H9 (cell line): ENCODE results near the gene RPL29. TPM values are rescaled to one million over a fixed set of nuclear protein-coding genes. Genes with fewer than 3 reads are reported as not detected.
A peak's percentile ranks its signal among the peaks of the same experiment; 100 is the strongest.

ENCODE experiments used
- DNase-seq: peaks from one replicate; pipeline ENCODE4 v3.0.0-alpha.2; 2017
- H2AFZ ChIP-seq: one replicate; pipeline ENCODE4 v1.6.1; 2013; ENCODE audit warnings: mild to moderate bottlenecking, low read length, control low read depth, moderate library complexity
- H2AK5ac ChIP-seq: 2 replicates; pipeline ENCODE4 v1.6.1; 2013; ENCODE audit warnings: low read length, control low read depth, mixed read lengths; ENCODE audit not compliant: insufficient read length
- H2BK120ac ChIP-seq: one replicate; pipeline ENCODE4 v1.6.1; 2013; ENCODE audit warnings: low read depth, mild to moderate bottlenecking, low read length, control low read depth, inconsistent platforms; ENCODE audit not compliant: poor library complexity, severe bottlenecking
- H2BK12ac ChIP-seq: 2 replicates; pipeline ENCODE4 v1.6.1; 2013; ENCODE audit warnings: low read length, control low read depth, mixed read lengths, low read depth; ENCODE audit not compliant: insufficient read length
- H2BK15ac ChIP-seq: 2 replicates; pipeline ENCODE4 v1.6.1; 2013; ENCODE audit warnings: low read depth, low read length, control low read depth
- H2BK20ac ChIP-seq: one replicate; pipeline ENCODE4 v1.6.1; 2013; ENCODE audit warnings: low read depth, mild to moderate bottlenecking, low read length, control low read depth, inconsistent platforms; ENCODE audit not compliant: poor library complexity, severe bottlenecking
- H2BK5ac ChIP-seq: 2 replicates; pipeline ENCODE4 v1.6.1; 2013; ENCODE audit warnings: low read length, control low read depth, mixed read lengths; ENCODE audit not compliant: insufficient read length
- H3K14ac ChIP-seq: 2 replicates; pipeline ENCODE4 v1.6.1; 2013; ENCODE audit warnings: low read length, control low read depth; ENCODE audit not compliant: insufficient read depth
- H3K18ac ChIP-seq: 2 replicates; pipeline ENCODE4 v1.6.1; 2013; ENCODE audit warnings: low read depth, mild to moderate bottlenecking, mixed read lengths, low read length, control low read depth; ENCODE audit not compliant: insufficient read length
- H3K23ac ChIP-seq: 2 replicates; pipeline ENCODE4 v1.6.1; 2013; ENCODE audit warnings: low read length, control low read depth, mixed read lengths, low read depth; ENCODE audit not compliant: insufficient read length
- H3K23me2 ChIP-seq: 2 replicates; pipeline ENCODE4 v1.6.1; 2013; ENCODE audit warnings: low read depth, mild to moderate bottlenecking, mixed read lengths, low read length, control low read depth; ENCODE audit not compliant: insufficient read length, poor library complexity, severe bottlenecking
- H3K27ac ChIP-seq: 2 replicates; pipeline ENCODE4 v1.5.1; 2013; ENCODE audit warnings: low read length, control low read depth, mixed read lengths, low read depth; ENCODE audit not compliant: insufficient read length
- H3K27me3 ChIP-seq: 2 replicates; pipeline ENCODE4 v1.6.1; 2013; ENCODE audit warnings: low read length, control low read depth, inconsistent platforms; ENCODE audit not compliant: insufficient read depth
- H3K4ac ChIP-seq: 2 replicates; pipeline ENCODE4 v1.6.1; 2013; ENCODE audit warnings: low read depth, mild to moderate bottlenecking, control low read depth, inconsistent platforms, low read length, moderate library complexity
- H3K4me1 ChIP-seq: 2 replicates; pipeline ENCODE4 v1.6.1; 2013; ENCODE audit warnings: low read length, control low read depth, inconsistent platforms; ENCODE audit not compliant: insufficient read depth
- H3K4me2 ChIP-seq: 2 replicates; pipeline ENCODE4 v1.6.1; 2013; ENCODE audit warnings: low read length, control low read depth, mixed read lengths; ENCODE audit not compliant: insufficient read length, insufficient read depth
- H3K56ac ChIP-seq: 2 replicates; pipeline ENCODE4 v1.6.1; 2013; ENCODE audit warnings: low read depth, mild to moderate bottlenecking, mixed read lengths, low read length, control low read depth; ENCODE audit not compliant: insufficient read length
- H3K79me1 ChIP-seq: 2 replicates; pipeline ENCODE4 v1.6.1; 2013; ENCODE audit warnings: low read depth, mild to moderate bottlenecking, moderate library complexity, low read length, control low read depth, inconsistent platforms; ENCODE audit not compliant: insufficient read depth, poor library complexity, severe bottlenecking
- H3K79me2 ChIP-seq: 2 replicates; pipeline ENCODE4 v1.6.1; 2013; ENCODE audit warnings: low read length, control low read depth, inconsistent platforms; ENCODE audit not compliant: insufficient read depth
- H3K9ac ChIP-seq: 2 replicates; pipeline ENCODE4 v1.6.1; 2013; ENCODE audit warnings: low read length, control low read depth, mixed read lengths; ENCODE audit not compliant: insufficient read length; ENCODE audit errors: extremely low read depth
- H3K9me3 ChIP-seq: one replicate; pipeline ENCODE4 v1.6.1; 2013; ENCODE audit warnings: low read depth, low read length, inconsistent platforms; ENCODE audit not compliant: control insufficient read depth
- H3T11ph ChIP-seq: one replicate; pipeline ENCODE4 v1.6.1; 2013; ENCODE audit warnings: mild to moderate bottlenecking, low read length, control low read depth, inconsistent platforms
- H4K20me1 ChIP-seq: one replicate; pipeline ENCODE4 v1.6.1; 2013; ENCODE audit not compliant: control insufficient read depth, insufficient read length, insufficient read depth
- H4K5ac ChIP-seq: 2 replicates; pipeline ENCODE4 v1.6.1; 2013; ENCODE audit warnings: low read depth, mild to moderate bottlenecking, mixed read lengths, low read length, control low read depth; ENCODE audit not compliant: insufficient read length
- H4K8ac ChIP-seq: replicated peaks from 2 replicates; pipeline ENCODE4 v1.6.1; 2013; ENCODE audit warnings: low read length, control low read depth, mixed read lengths, low read depth; ENCODE audit not compliant: insufficient read length
- H4K91ac ChIP-seq: 2 replicates; pipeline ENCODE4 v1.6.1; 2013; ENCODE audit warnings: low read depth, mild to moderate bottlenecking, moderate library complexity, mixed read lengths, low read length, control low read depth; ENCODE audit not compliant: insufficient read length
- H3K27ac Mint-ChIP-seq, 3 experiments: 2 replicates in 2 of 3; 3 replicates in 1 of 3; pipeline ENCODE4 v1.8.0; 2020 to 2021; ENCODE audit warnings: mixed read lengths in 3 of 3, mild to moderate bottlenecking in 1 of 3, moderate library complexity in 1 of 3
- H3K27me3 Mint-ChIP-seq: 2 replicates; pipeline ENCODE4 v1.8.0; 2021; ENCODE audit warnings: low read depth, mild to moderate bottlenecking, moderate library complexity, mixed read lengths
- H3K36me3 Mint-ChIP-seq, 3 experiments: 2 replicates in 2 of 3; 3 replicates in 1 of 3; pipeline ENCODE4 v1.8.0; 2020 to 2021; ENCODE audit warnings: low read depth in 3 of 3, mixed read lengths in 3 of 3; ENCODE audit not compliant: insufficient read depth in 1 of 3
- H3K4me1 Mint-ChIP-seq, 2 experiments: 2 replicates each; pipeline ENCODE4 v1.8.0; 2020; ENCODE audit warnings: mixed read lengths in 2 of 2
- H3K4me3 Mint-ChIP-seq, 2 experiments: 2 replicates in 1 of 2; 3 replicates in 1 of 2; pipeline ENCODE4 v1.8.0; 2020 to 2021; ENCODE audit warnings: mild to moderate bottlenecking in 2 of 2, mixed read lengths in 2 of 2, moderate library complexity in 1 of 2
- H3K9me3 Mint-ChIP-seq, 2 experiments: 2 replicates in 1 of 2; 3 replicates in 1 of 2; pipeline ENCODE4 v1.8.0; 2020; ENCODE audit warnings: mild to moderate bottlenecking in 2 of 2, mixed read lengths in 2 of 2, moderate library complexity in 1 of 2
- CTCF ChIP-seq: fragments of 200-600 bp; sonication (generic); conservative IDR thresholded peaks from 3 replicates; pipeline ENCODE4 v1.8.0; 2021; ENCODE audit warnings: antibody characterized with exemption, mild to moderate bottlenecking
- WGBS: extraction: QIAGEN DNeasy Blood & Tissue Kit; methylation state at CpG from one replicate; pipeline ENCODE4 v1.1.7; 2013; ENCODE audit warnings: missing lambda C conversion rate, low lambda C conversion rate, mixed read lengths; ENCODE audit not compliant: insufficient read length; ENCODE audit errors: extremely low coverage; 5-methylcytosine and 5-hydroxymethylcytosine counted together
- total RNA-seq: library from RNA; stranded (reverse); gene quantifications from 2 replicates; pipeline ENCODE4 v1.2.1, GENCODE V29; 2021

The RPL29 gene
- total RNA-seq, 1 experiment from 2014 or later = 1,592 TPM

- Histone ChIP-seq H4K91ac (no peak overlapping the region), H3K4me2 (peak overlapping the region; percentile 20), H4K20me1 (peaks cover 2% of the 10 kb centered on the region), H3K18ac (no peak overlapping the region), H2AFZ (no peak overlapping the region), H2BK20ac (no peak overlapping the region), H3K27ac (no peak overlapping the region), H4K5ac (no peak overlapping the region), H3K56ac (no peak overlapping the region), H3K23me2 (peaks cover 11% of the 10 kb centered on the region), H2BK5ac (no peak overlapping the region), H3K23ac (no peak overlapping the region), H4K8ac (no peak overlapping the region), H3K9me3 (no peaks in the 10 kb centered on the region), H3K4ac (no peak overlapping the region), H3K4me1 (peaks cover 7% of the 10 kb centered on the region), H2AK5ac (no peak overlapping the region), H3K27me3 (no peaks in the 10 kb centered on the region), H3K79me1 (peaks cover 7% of the 10 kb centered on the region), H3T11ph (no peak overlapping the region), H2BK15ac (no peak overlapping the region), H3K14ac (no peak overlapping the region), H3K9ac (no peak overlapping the region), H3K79me2 (peaks cover 10% of the 10 kb centered on the region; the same call in 1 of the 2 replicates), H2BK120ac (no peak overlapping the region), H2BK12ac (no peak overlapping the region)
- Mint-ChIP-seq H3K9me3 (no peaks in the 10 kb centered on the region; a peak in 1 of 5 replicates), H3K36me3 (peaks cover 26 to 28% (median 27%) of the 10 kb centered on the region in 3 experiments), H3K27me3 (peaks cover 4% of the 10 kb centered on the region), H3K4me3 (0 out of 5 replicates have a peak overlapping the region, but pooled peaks of 1 of the 2 experiments have one; percentile 1), H3K4me1 (peaks cover 31 to 39% of the 10 kb centered on the region in 2 experiments), H3K27ac (peak overlapping the region in 2 of 3 experiments; percentile 33 to 35; a peak in 3 of 7 replicates)
- WGBS = no CpG with 5 or more reads among the region's 7 CpGs
- no peak for TF ChIP-seq CTCF
- no peak for DNase-seq
Observed at GRCh38 chr3:51997935-51998596, 2.4 kb upstream of the RPL29 start.
